A549 (cell line): ENCODE results near the gene CPB2. TPM values are rescaled to one million over a fixed set of nuclear protein-coding genes. Genes with fewer than 3 reads are reported as not detected.

ENCODE experiments used
- ATAC-seq, 2 experiments: fragments of 200-7000 bp in 1 of 2; fragments of >200 bp in 1 of 2; cut with Nextera tagmentation in 1 of 2; cut with Tn5 transposase in 1 of 2; 3 replicates each; pipeline versions ENCODE4 v1.8.0 to v1.9.1; 2018 to 2020; ENCODE audit warnings: mild to moderate bottlenecking in 1 of 2, moderate library complexity in 1 of 2
- CTCF ChIA-PET: fragments of 300-600 bp; sonication (Branson Sonifier 250); formaldehyde crosslinking; extraction: SDS; loops from one replicate; lab custom pipeline; 2021; ENCODE audit warnings: antibody characterized with exemption, inconsistent platforms; lab: Yijun Ruan, JAX
- POLR2A ChIA-PET: fragments of 350-600 bp; formaldehyde crosslinking; extraction: SDS; loops from one replicate; lab custom pipeline; 2021; ENCODE audit warnings: antibody characterized with exemption, inconsistent platforms; lab: Yijun Ruan, JAX
- DNase-seq, 2 experiments: peaks; one replicate each; pipeline versions ENCODE4 v3.0.0 to v3.0.0-alpha.2; 2011 to 2016; ENCODE audit warnings: low read depth in 1 of 2, low spot score in 1 of 2
- FAIRE-seq: peaks from 2 replicates; lab custom pipeline; 2011; peaks lifted over from hg19 to GRCh38; lab: Jason Lieb, UNC
- H3K27ac ChIP-seq, 2 experiments: fragments of >200 bp; sonication (Bioruptor Twin); formaldehyde crosslinking; 3 replicates each; pipeline ENCODE4 v1.5.1; 2016 to 2017
- H3K4me1 ChIP-seq: fragments of >200 bp; sonication (Bioruptor Twin); formaldehyde crosslinking; 3 replicates; pipeline ENCODE4 v1.6.1; 2016
- H3K4me2 ChIP-seq: fragments of >200 bp; sonication (Bioruptor Twin); formaldehyde crosslinking; 3 replicates; pipeline ENCODE4 v1.6.1; 2016
- H3K4me3 ChIP-seq: fragments of >200 bp; sonication (Bioruptor Twin); formaldehyde crosslinking; 3 replicates; pipeline ENCODE4 v1.5.1; 2016
- H3K9me3 ChIP-seq: fragments of >200 bp; sonication (Bioruptor Twin); formaldehyde crosslinking; 3 replicates; pipeline ENCODE4 v1.6.1; 2016
- ATOH8 ChIP-seq: fragments of 250-450 bp; sonication (Bioruptor Pico); IDR thresholded peaks from 2 replicates; pipeline ENCODE4 v1.5.0; 2020; ENCODE audit warnings: low read depth, mild to moderate bottlenecking, moderate library complexity
- CHD2 ChIP-seq: fragments of 150-350 bp; IDR thresholded peaks from 2 replicates; pipeline ENCODE4 v1.6.1; 2014; ENCODE audit warnings: low read length; ENCODE audit not compliant: partially characterized antibody
- EHMT2 ChIP-seq: fragments of 200-600 bp; sonication (generic); IDR thresholded peaks from 2 replicates; pipeline ENCODE4 v1.6.1; 2016; ENCODE audit warnings: antibody characterized with exemption, low read depth, mild to moderate bottlenecking, moderate library complexity
- FOSL2 ChIP-seq, 2 experiments: fragments of 450-650 bp in 1 of 2; fragments of >200 bp in 1 of 2; sonication (Bioruptor Twin) in 1 of 2; formaldehyde crosslinking; IDR thresholded peaks; 2 replicates each; pipeline versions ENCODE4 v1.5.0 to v1.6.1; 2016 to 2020; ENCODE audit warnings: mild to moderate bottlenecking in 1 of 2, moderate library complexity in 1 of 2
- HEYL ChIP-seq: fragments of 250-450 bp; sonication (Bioruptor Pico); IDR thresholded peaks from 2 replicates; pipeline ENCODE4 v1.8.0; 2021; ENCODE audit warnings: mild to moderate bottlenecking, moderate library complexity
- HOXA7 ChIP-seq: fragments of 250-450 bp; sonication (Bioruptor Pico); IDR thresholded peaks from 2 replicates; pipeline ENCODE4 v1.5.0; 2020; ENCODE audit warnings: mild to moderate bottlenecking, moderate library complexity
- MAFK ChIP-seq: fragments of 450-650 bp; IDR thresholded peaks from 2 replicates; pipeline ENCODE4 v1.6.1; 2014; ENCODE audit not compliant: partially characterized antibody
- MAX ChIP-seq: IDR thresholded peaks from 2 replicates; pipeline ENCODE4 v1.6.1; 2012
- NR3C1 ChIP-seq: fragments of >200 bp; sonication (Bioruptor Twin); formaldehyde crosslinking; IDR thresholded peaks from 3 replicates; pipeline ENCODE4 v1.6.1; 2017
- PBX3 ChIP-seq: IDR thresholded peaks from 2 replicates; pipeline ENCODE4 v1.6.1; 2012
- PHF8 ChIP-seq: fragments of 200-600 bp; sonication (generic); IDR thresholded peaks from 2 replicates; pipeline ENCODE4 v1.6.1; 2016; ENCODE audit warnings: low read depth, mild to moderate bottlenecking, antibody characterized with exemption, moderate library complexity, borderline replicate concordance
- RAD21 ChIP-seq, 2 experiments: fragments of >200 bp in 1 of 2; sonication (Bioruptor Twin) in 1 of 2; formaldehyde crosslinking in 1 of 2; IDR thresholded peaks in 1 of 2; conservative IDR thresholded peaks in 1 of 2; 2 replicates in 1 of 2; 3 replicates in 1 of 2; pipeline ENCODE4 v1.6.1; 2012 to 2018; ENCODE audit warnings: inconsistent platforms in 1 of 2
- RARB ChIP-seq: fragments of 250-450 bp; sonication (Bioruptor Pico); IDR thresholded peaks from 2 replicates; pipeline ENCODE4 v1.8.0; 2021; ENCODE audit warnings: mild to moderate bottlenecking, moderate library complexity
- REST ChIP-seq: fragments of 200-600 bp; sonication (generic); IDR thresholded peaks from 2 replicates; pipeline ENCODE4 v1.6.1; 2016; ENCODE audit warnings: antibody characterized with exemption, mild to moderate bottlenecking, moderate library complexity
- RFX5 ChIP-seq: fragments of 450-650 bp; IDR thresholded peaks from 2 replicates; pipeline ENCODE4 v1.7.1; 2014; ENCODE audit warnings: antibody characterized with exemption, mild to moderate bottlenecking, moderate library complexity
- USF2 ChIP-seq: fragments of 450-650 bp; IDR thresholded peaks from 2 replicates; pipeline ENCODE4 v1.6.1; 2014; ENCODE audit warnings: antibody characterized with exemption
- ZSCAN20 ChIP-seq: fragments of 250-450 bp; sonication (Bioruptor Pico); IDR thresholded peaks from 2 replicates; pipeline ENCODE4 v1.8.0; 2022; ENCODE audit warnings: mild to moderate bottlenecking, moderate library complexity
- WGBS: methylation state at CpG from one replicate; pipeline ENCODE4 v1.1.6; 2017; ENCODE audit errors: missing lambda C conversion rate; 5-methylcytosine and 5-hydroxymethylcytosine counted together
- polyA plus RNA-seq, 4 experiments: library from polyadenylated mRNA; depleted of rRNA in 3 of 4; stranded (reverse); fragments of >200 nt; fragmentation: RNase III in 1 of 4; extraction: RNeasy Plus Mini Kit Qiagen cat#74134 plus additional on column Dnase treatment in 1 of 4; gene quantifications; 2 replicates in 3 of 4; 3 replicates in 1 of 4; pipeline ENCODE4 v1.2.3, GENCODE V29; 2011 to 2017

Gene CPB2
- polyA plus RNA-seq, 2 of the 4 experiments (the other 2 are of a cell fraction) = 0.05 to 0.48 TPM

- ChIA-PET POLR2A (no interaction called here), CTCF (no interaction called here)
- Histone ChIP-seq H3K4me3 (no peak overlapping the region), H3K27ac (no peak overlapping the region), H3K4me2 (no peak overlapping the region), H3K9me3 (no peaks in the 10 kb centered on the region), H3K4me1 (peaks cover 19% of the 10 kb centered on the region; the same call in 2 of the 3 replicates)
- DNase-seq (no peak), ATAC-seq (no peak), FAIRE-seq (no peak)
- TF ChIP-seq CHD2 (no peak), PHF8 (no peak), MAFK (no peak), HEYL (CRISPR knock-in tag) (no peak), NR3C1 (no peak), HOXA7 (CRISPR knock-in tag) (no peak), ZSCAN20 (CRISPR knock-in tag) (no peak), ATOH8 (no peak), USF2 (no peak), PBX3 (no peak)
- 38% methylated on average over 1 of the region's 1 CpG for WGBS
These were observed 4.5 kb downstream of the CPB2 start for GRCh38 chr13:46100191-46100815.

GRCh38 chr13:46097663-46098062, 7.2 kb downstream of the CPB2 start:
- Histone ChIP-seq H3K9me3 (no peaks in the 10 kb centered on the region), H3K27ac (no peak overlapping the region; a peak in 1 of 6 replicates), H3K4me2 (no peak overlapping the region; the same call in 2 of the 3 replicates), H3K4me1 (peaks cover 12% of the 10 kb centered on the region; the same call in 2 of the 3 replicates), H3K4me3 (no peak overlapping the region)
- FAIRE-seq (no peak), ATAC-seq (no peak), DNase-seq (no peak)
- POLR2A ChIA-PET = no interaction called here
- 76% methylated on average over 4 of the region's 4 CpGs for WGBS
- TF ChIP-seq PBX3 (no peak), RAD21 (conservative IDR thresholded peaks at IDR 0.05 in 1 of 2, IDR thresholded peaks at IDR 0.05 in 1 of 2) (no peak), EHMT2 (no peak)
- CTCF ChIA-PET = interaction anchor here (0.9 to 1.3 kb wide), 2 partner anchors 11 to 18 kb away, joined by 3 read pairs; no protein-coding TSS in a partner anchor

- Histone ChIP-seq H3K27ac (peak overlapping the region in 1 of 2 experiments; percentile 46; a peak in 1 of 6 replicates), H3K9me3 (no peaks in the 10 kb centered on the region), H3K4me1 (peaks cover 12% of the 10 kb centered on the region; the same call in 2 of the 3 replicates)
- ATAC-seq = peak in 1 of 2 experiments; percentile 46; a peak in 2 of 6 replicates
- 26% methylated on average over 3 of the region's 3 CpGs for WGBS
- CTCF ChIA-PET = interaction anchor here (1.3 kb wide), 1 partner anchor 18 kb away, joined by 3 read pairs; no protein-coding TSS in a partner anchor
- POLR2A ChIA-PET = no interaction called here
- no peak for TF ChIP-seq ATOH8
- no peak for TF ChIP-seq REST
- TF ChIP-seq FOSL2 (IDR thresholded peaks at IDR 0.05) = no peak
- no peak for TF ChIP-seq FOSL2 (CRISPR knock-in tag; IDR thresholded peaks at IDR 0.05)
- 0 out of 2 replicates have a peak, but pooled peaks have one; percentile 20 for TF ChIP-seq MAX
- TF ChIP-seq RFX5 = no peak
- no peak for TF ChIP-seq RARB (CRISPR knock-in tag)
- TF ChIP-seq, all 56 proteins: peak for 1
- Histone ChIP-seq H3K4me2 (peak overlapping the region; percentile 53), H3K4me3 (no peak overlapping the region)
- FAIRE-seq = no peak
- peak in 1 of 2 experiments; percentile 11 for DNase-seq
These were observed 7.8 kb downstream of the CPB2 start for GRCh38 chr13:46097015-46097414.
